ENCODE results near the gene CUL4A.

CUL4A gene

DNA sequence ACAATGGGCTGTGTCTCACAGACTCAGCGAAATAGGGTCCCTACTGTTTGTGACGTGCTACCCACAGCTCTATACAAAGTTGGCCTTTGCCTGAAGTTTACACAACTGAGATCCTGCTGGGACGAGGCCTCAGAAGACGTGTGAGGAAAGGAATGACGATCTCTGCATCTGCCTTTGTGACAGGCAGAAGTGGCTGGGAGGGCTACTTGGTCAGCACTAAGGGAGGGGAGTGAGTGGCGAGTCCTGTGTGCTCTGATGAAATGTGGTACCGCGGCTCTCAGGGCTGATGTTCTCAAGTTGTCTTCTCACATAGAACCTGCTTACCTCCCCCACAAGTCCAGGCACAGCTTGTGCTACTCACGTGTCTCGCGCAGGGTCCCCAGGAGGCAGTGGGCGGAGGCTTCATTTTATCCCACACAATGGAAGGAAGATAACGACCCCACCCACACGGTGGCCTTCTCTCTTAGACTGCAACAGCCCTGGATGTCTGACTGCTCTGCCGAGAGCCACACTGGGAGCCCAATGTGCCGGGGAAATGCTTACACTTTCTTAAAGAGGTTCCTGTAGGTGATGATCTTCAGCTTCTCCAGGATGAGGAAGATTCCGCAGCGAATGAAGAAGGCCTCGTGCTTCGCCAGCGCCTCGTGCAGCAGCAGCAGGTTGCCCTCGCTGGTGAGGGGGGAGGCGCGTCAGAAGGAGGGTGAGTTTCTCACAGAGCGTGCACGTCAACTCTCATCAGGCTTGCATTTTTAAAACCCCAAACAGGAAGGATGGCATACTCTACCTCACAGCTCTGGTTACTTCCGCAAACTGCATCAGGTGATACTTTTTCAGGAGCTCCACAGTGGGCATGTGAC is 29.8 kb upstream of the CUL4A start:
- no peak for DNase-seq

DNA sequence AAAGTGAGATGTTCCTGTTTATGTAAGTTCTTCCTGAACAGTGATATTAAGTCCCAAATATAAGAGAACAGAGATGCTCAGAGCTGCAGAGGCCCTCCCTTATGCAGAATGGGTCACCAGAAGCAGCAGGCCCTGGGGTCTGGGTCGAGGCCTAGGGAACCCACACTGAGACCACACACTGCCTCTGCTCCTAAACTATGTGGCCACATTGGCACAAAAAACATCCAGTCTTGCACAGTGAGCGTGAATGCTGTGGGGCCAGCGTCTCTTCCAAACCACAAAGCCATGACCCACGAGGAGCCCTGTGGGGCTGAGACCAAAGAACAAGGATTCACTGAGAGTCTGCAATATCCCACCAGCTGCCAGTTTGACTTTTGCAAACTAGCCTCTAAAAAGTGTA is 27.4 kb upstream of the CUL4A start:
- DNase-seq = no peak

DNA sequence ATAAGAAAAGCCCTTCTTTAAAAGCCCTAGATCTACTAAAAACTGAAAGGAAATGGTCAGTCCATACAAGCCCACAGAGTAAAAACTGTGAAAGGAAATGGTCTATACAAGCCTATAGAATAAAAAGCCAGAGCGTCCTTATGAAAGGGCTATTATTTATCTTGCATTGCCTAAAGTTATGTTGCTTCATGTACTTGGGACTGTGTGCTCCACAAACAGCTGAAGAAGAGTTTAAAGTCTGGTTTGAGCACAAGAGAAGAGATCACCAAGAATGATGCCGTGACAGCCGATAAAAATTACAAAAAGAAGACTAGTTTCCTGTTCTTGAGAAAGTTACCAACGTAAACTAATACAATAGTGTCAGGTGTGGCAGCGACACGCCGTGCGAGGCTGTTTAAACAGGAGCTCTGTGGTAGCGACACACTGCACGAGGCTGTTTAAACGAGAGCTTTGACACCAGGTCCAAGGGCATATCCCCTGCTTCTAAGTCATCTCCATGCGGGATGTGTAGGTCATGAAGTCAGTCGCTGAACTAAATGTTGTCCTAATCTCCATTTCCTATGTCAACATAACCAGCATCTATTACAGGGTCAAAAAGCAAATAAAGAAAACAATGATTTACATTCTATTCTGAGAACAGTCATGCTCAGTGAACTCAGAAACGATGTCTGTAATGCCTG is 25.8 kb upstream of the CUL4A start:
- no peak for DNase-seq

DNA sequence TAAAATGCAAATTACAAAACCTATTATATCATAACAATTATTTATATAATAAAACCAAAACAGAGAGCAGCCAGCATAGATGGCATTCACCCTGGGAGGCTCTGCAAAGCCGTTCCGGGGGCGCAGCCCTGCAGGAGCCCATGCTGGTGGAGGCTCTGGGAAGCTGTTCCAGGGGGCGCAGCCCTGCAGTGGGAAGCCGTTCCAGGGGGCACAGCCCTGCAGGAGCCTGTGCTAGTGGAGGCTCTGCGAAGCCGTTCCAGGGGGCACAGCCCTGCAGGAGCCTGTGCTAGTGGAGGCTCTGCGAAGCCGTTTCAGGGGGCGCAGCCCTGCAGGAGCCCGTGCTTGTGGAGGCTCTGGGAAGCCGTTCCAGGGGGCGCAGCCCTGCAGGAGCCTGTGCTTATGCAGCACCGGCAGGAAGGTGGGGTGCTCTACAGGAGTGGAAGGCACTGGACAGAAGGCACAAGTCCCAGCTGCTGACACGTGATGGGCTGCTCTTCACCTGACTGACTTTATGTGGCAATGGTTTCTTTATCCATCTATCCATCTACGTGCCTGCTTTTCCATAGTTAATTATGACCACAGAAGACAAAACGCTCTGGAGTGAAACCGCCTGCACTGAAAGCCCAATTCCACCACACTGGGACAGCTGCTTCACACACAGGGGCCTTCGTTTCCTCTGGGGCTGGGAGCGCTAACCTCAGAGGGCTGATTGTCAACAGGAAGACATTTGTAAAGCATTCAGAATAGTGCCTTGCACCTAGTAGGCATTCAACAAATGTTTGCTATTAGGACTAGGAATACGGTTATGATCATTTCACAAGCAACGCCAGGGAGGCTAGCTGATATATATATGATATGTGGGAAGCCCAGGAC is 24.6 kb upstream of the CUL4A start:
- no peak for DNase-seq

DNA sequence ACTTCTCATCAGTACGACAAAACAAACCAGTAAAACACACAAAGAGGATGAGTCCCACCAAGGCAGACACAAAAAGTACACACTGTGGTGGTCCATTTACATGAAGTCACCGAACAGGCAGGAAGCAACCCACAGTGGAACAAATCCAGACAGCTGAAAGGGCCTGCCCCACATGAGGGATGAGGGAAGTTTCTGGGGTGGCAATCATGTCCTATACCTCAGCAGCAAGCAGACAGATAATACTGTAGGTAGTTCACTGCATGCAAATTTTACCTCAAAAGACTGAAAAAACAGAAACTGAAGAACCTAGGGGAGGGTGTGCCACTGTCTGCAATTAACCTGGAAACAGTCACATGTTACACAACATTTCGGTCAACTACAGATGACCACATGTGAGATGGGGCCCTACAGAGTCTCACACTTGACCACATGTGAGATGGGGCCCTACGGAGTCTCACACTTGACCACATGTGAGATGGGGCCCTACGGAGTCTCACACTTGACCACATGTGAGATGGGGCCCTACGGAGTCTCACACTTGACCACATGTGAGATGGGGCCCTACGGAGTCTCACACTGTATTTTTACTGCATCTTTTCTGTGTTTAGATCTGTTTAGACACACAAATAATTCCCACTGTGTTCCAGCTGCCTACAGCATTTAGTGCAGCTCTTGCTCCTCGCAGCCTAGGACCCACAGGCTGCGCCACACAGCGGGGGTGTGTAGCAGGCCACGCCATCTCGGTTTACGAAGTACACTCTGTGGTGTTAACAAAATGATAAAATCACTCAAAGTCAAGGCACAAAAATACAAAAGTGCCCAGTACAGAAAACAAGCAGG is 23.1 kb upstream of the CUL4A start:
- DNase-seq = no peak

DNA sequence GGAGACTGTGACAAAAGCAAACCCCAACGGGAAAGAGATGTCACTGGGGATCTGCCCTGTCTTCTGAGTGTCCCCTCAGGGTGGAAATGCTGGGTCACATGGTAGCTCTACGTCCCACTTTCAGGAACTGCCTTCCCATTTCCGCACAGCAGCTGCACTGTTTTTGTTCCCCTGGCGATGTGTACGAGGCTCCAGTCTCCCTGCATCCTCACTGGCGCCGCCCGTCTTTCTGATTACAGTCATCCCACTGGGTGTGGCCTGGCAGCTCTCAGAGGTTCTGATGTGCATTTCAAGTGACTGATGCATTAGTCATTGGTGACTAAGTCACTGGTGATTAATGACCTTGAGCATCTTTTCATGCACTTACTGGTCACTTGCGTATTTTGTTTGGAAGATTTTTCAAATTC is 22.1 kb upstream of the CUL4A start:
- DNase-seq = peak; percentile 96

DNA sequence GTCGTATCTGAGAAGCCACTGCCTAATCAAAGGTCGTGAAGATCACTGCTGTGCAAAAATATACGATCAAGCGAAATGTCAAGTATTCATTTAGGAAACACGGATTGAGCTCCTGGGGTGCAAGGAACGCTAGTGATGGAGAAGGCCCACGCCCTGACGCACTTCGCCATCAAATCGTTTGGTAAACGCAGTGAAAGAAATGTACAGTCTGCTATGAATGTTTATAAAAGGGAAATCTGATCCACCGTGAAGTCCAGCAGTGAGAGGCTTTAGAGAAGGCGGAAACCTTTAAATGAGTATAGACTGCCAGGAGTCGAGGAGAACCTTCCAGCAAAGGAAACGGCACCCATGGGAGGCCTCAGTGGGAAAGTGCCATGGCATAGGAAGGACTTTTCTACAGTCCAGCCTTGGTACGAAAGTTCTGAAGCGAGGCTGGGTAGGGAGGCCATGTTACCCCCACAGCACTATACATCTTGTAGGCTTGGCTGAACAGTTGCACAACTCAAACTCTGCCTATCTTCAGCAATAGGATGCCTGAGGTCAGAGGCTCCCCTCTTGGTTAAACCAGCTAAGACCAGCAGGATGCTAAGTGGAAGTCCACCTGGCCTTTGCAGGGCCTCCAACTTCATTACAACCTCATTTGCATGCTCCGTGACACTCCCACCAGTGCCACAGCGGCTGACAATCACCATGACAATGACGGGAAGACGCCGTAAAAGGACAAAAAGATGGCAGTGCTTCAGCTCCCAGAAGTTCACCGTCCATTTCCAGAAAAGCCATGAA is 21.3 kb upstream of the CUL4A start:
- DNase-seq = no peak

DNA sequence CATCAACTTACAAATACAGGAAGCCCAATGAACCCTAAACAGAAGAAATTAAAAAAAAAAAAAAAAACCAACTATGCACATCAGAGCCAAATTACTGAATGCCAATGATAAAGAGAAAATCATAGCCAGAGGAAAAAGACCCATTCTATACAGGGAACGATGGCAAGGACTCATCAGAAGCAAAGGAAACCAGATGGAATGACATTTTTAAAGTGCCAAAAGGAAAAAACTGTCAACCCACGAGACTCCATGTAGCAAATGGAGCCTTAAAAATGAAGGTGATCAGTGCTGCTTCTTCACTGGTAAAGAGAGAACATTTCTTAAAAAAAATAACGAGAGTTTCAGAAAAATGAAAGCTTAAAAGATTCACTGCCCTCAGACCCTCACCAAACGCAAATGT is 19.2 kb upstream of the CUL4A start:
- DNase-seq = no peak

DNA sequence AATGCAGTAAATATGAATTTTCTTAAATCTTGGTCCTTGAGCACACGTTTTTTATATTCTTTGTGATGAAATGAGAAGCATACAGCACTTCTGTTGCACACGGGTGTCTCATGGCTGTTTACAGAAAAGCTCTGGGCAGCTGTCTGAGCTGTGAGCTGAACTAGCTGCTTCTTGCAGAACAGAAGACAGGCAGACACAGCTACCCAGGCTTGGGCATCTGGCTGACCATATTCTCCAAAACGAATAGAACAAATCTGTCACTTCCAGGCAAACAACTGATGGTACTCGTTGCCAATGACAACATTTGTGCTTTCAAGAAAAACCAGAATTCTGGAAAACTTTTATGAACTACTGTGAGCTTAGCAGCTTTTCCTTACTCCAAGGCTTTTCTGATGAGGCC is 17.1 kb upstream of the CUL4A start:
- no peak for DNase-seq

DNA sequence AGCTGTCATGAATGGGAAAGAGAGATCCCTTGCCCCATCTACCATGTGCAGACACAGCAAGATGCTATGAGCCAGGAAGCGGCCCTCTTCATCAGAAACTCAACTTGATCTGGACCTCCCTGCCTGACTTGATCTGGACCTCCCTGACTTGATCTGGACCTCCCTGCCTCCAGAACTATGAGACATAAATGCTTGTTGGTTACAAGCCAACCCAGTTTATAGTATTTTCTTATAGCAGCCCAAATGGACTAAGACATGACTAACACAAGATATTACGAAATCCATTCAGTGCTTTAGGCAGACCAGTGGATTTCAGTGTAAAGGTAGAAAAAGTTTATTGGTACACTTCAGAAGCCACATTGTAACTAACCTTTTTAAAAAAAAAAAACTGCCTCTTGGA is 16.5 kb upstream of the CUL4A start:
- DNase-seq = no peak

DNA sequence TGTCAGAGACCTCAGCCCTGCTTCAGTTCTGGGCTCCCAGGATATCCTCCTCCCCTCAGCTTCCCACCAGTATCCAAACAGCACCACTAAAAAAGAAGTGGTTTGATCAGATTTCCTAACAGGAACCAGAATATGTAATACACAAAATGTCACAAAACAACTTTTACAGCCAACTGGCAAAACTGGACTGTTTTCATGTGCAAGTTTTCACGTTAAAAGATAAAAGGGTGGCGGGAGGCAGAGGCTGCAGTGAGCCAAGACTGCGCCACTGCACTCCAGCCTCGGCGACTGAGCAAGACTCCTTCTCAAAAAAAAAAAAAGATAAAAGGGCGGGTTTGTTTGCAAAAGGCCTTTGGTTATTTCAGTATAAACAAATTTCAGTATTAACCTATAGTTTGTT is 14.1 kb upstream of the CUL4A start:
- DNase-seq = no peak

DNA sequence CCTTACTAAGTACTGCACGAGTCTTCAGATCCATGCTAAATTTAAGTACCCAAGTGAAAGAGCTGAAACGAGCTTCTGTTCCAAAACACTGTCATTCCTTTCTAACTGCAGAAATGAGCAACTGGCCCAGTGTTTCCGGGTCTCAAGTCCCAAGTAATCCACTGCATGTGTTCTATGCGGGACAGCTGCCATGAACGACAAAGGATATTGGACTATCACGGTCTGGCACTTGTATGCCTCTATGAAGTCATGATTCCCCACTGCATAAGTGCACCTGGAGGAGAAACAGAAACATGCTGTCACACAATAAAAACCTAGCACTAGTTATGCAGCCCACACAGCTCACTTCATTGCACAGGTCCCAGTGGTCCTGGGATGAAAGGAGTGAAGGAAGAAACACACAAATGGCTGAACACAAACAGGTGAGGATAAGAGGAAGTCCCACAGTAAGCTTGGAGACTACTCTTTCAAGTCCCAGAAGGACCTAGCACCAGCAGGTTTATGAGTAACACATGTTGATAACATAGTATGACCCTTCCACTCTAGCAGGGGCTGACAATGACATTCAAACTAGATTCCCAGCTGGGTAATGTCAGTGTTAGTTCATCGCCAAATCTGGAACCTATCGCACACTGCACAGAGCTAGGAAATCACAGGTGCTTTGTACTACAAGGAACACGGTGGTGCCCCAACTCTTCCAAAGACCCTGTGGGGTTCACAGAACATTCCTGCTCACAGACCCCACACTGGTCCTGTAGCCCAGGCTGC is 12.3 kb upstream of the CUL4A start:
- DNase-seq = no peak

DNA sequence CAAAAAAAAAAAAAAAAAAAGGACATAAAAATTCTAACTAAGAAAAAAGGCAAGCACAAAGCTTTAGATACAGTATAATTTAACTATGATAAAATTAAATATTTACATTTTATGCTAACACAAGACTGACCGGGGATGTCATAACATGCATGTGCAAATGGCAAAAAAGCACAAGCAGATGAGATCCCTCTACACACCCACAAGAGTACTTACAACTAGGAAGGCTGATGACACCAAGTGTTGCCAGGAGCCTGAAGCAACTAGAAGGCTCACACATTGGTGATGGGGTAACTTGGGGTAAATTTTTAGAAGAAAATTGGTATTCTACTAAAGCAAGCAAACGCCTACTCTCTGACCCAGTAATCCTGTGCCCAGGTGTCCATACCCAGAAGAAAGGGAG is 7.6 kb upstream of the CUL4A start:
- no peak for DNase-seq

DNA sequence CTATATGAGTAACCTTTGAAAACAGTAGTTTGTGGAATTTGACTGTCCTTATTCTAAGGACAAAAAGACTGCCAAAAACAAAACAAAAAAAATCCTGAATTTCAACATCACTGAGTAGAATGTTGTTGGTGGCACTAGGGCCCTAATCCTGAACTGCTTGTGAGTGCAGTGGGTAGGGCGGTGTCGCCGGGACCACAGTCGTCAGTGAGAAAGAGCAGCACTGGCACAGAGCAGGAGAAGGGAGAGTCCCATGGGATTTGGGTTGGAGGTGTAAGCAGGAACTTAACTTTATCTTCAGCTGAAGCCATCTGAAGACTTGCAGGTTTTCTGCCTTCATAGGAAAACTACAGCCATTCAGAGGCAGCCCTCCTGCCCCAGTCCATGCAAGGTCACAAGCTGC is 6.5 kb upstream of the CUL4A start:
- DNase-seq = no peak

DNA sequence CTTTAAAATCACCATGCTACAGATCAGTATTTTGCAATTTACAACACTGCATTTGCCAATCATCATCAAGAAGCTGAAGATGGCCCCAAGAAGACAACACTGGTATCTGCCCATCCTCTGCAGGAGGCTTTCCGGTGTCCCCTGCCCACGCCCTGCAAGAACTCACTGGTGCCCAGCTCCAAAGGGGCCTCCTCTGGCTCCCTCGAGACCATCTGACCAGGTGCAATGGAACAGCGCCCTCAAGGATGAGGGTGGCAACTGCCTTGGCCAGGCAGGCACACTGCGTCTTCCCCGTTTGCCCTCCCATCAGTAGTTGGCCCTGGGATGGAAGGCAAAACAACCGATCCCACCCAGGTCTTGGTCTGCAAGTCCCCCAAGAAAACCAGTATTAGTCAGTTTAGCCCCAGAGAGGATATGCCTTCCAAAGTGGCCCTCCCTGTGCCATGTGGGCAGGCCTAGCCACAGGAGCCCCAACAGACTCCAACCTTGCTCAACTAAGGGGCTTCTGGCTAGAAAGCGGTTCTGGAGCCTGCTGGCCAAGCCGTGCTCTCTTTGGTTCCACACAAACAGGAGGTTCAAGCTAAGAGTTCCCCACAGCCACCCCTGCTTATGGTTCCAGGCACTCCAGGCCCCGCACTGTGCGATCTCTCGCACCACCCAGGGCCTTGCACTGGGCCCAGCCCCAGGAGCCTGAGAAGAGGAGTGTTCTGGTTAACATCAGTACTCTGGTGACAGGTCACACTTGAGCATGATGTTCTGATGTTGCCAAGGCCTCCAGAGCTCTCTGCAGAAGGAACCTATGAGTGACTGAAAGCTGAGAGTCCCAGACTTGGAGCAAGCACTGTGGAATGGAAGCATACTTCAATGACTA is 5.7 kb upstream of the CUL4A start:
- DNase-seq = no peak

DNA sequence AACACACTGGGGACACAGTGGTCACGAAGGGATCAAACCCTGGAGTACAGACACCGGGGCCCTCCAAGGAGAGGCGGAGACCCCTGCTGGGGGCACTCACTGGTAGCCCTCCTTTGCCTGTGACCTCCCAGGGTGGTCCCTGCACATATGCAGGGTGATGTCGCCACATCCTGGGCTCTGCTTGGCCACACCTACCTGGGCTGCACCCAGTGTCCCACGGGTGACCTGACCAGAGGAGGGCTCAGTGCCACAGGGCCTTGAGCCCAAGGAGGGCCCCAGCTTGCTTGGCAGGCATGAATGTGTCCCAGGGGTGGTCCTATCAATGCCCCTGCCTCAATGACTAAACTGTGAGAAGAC is 5.1 kb upstream of the CUL4A start:
- DNase-seq = no peak

DNA sequence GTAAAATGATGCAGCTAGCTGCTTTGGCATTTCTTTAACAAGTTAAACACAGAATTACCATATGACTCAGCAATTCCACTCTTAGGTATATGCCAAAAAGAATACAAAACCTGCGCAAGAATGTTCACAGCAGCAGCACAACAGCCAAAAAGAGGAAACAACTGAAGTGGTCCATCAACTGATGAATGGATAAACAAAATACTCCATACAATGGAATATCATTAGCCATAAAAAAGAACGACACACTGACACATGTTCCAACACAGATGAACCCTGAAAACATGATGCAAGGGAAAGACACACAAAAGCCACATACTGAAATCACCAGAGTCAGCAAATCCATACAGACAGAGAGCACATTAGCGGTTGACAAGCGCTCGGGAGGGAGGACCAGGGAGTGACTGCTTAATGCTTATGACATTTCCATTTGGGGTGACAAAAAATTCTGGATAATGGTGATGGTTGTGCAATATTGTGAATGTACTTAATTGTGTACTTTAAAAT is 3.9 kb upstream of the CUL4A start:
- DNase-seq = no peak

DNA sequence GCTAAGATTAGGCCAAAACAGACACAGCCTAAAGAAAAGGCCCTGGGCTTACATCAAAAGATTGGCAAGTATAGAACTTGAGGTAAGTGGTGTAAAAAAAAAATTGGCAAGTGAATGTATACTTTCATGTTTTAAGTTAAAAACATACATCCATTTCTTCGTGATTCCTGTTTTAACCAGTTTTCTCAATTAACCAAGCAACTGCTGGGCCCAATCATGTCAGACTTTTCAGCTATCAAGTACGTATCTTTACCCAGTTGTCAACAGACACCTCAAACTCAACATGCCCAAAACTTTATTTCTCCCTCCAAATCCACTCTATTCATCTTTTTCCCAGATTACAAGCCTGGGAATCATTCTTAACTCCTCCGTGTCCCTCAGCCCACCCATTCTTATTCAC is 2.0 kb upstream of the CUL4A start:
- DNase-seq = no peak

DNA sequence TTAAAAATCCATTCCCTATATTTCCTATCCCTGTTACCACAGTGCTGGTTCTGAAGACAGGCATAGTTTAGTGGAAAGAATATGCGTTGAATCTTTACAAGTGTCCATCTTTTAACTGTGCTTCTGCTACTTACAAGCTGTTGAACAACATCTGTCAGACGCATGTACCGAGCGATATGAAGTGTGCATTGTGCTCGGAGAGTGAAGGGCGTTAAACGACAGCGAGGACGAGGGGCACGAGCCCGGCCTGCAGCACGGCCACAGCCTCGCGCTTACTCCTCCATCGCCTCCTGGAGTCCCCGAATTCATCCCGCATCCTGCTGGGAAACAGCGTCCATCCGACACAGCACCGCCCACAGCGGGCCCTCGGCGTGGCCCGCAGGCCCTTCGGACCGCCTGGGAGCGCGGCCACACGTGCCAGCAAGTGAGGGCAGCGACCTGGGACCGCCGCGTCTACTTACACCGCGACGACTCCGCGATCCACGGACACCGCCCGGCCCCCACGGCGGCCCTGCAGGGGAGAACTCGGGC is 1.5 kb upstream of the CUL4A start:
- DNase-seq = no peak
